Endodermal cell (in vitro differentiated cells): ENCODE data around the gene GLB1L. TPM values are rescaled to one million over a fixed set of nuclear protein-coding genes. Genes with fewer than 3 reads are reported as not detected.

Source experiments
- DNase-seq: peaks from one replicate; pipeline ENCODE4 v3.0.0-alpha.2; 2017
- H3K27ac ChIP-seq: 2 replicates; pipeline ENCODE4 v1.5.1; 2013; ENCODE audit warnings: mild to moderate bottlenecking, low read depth, low read length, moderate library complexity
- H3K27me3 ChIP-seq: 2 replicates; pipeline ENCODE4 v1.6.1; 2013; ENCODE audit warnings: mild to moderate bottlenecking, low read length, moderate library complexity; ENCODE audit not compliant: insufficient read depth, control insufficient read depth, poor library complexity, severe bottlenecking
- H3K36me3 ChIP-seq: 2 replicates; pipeline ENCODE4 v1.7.0; 2013; ENCODE audit warnings: mild to moderate bottlenecking, low read length, moderate library complexity; ENCODE audit not compliant: control insufficient read depth, insufficient read depth
- H3K4me1 ChIP-seq: one replicate; pipeline ENCODE4 v1.7.0; 2013; ENCODE audit warnings: low read length; ENCODE audit not compliant: control insufficient read depth, insufficient read depth
- H3K4me3 ChIP-seq: 2 replicates; pipeline ENCODE4 v1.5.1; 2013; ENCODE audit warnings: mild to moderate bottlenecking, low read length, moderate library complexity
- H3K9ac ChIP-seq: 2 replicates; pipeline ENCODE4 v1.6.1; 2013; ENCODE audit warnings: mild to moderate bottlenecking, low read length, moderate library complexity; ENCODE audit not compliant: poor library complexity, severe bottlenecking; ENCODE audit errors: extremely low read depth
- H3K9me3 ChIP-seq: 2 replicates; pipeline ENCODE4 v1.6.1; 2013; ENCODE audit warnings: mild to moderate bottlenecking, low read length, moderate library complexity; ENCODE audit not compliant: control insufficient read depth
- H3K27ac Mint-ChIP-seq: 2 replicates; pipeline ENCODE4 v1.8.0; 2020; ENCODE audit warnings: mixed read lengths
- H3K27me3 Mint-ChIP-seq: 2 replicates; pipeline ENCODE4 v1.8.0; 2021; ENCODE audit warnings: mild to moderate bottlenecking, mixed read lengths; ENCODE audit not compliant: insufficient read depth
- H3K36me3 Mint-ChIP-seq: 2 replicates; pipeline ENCODE4 v1.8.0; 2020; ENCODE audit warnings: low read depth, mixed read lengths
- H3K4me1 Mint-ChIP-seq: 2 replicates; pipeline ENCODE4 v1.8.0; 2020; ENCODE audit warnings: mixed read lengths
- H3K4me3 Mint-ChIP-seq: 2 replicates; pipeline ENCODE4 v1.8.0; 2020; ENCODE audit warnings: mild to moderate bottlenecking, moderate library complexity, mixed read lengths
- H3K9me3 Mint-ChIP-seq: 2 replicates; pipeline ENCODE4 v1.8.0; 2020; ENCODE audit warnings: mild to moderate bottlenecking, mixed read lengths
- WGBS, 2 experiments: methylation state at CpG; one replicate each; pipeline versions ENCODE4 v1.1.5 to v1.1.7; 2013; ENCODE audit warnings: missing lambda C conversion rate in 2 of 2, mixed read lengths in 1 of 2; ENCODE audit not compliant: insufficient coverage in 1 of 2, insufficient read length in 1 of 2; 5-methylcytosine and 5-hydroxymethylcytosine counted together
- total RNA-seq, 2 donors: library from RNA; stranded (reverse); fragmentation: NEBNext Ultra II Directional in 1 of 2; extraction: Animal tissue kit (Norgen Biotek cat#: 25700) in 1 of 2; gene quantifications; 2 replicates in 1 of 2; 3 replicates in 1 of 2; pipeline ENCODE4 v1.2.1, GENCODE V29; 2021
- TF ChIP-seq, protein P1 (sequence below): fragments of 200-600 bp; sonication (generic); conservative IDR thresholded peaks from 2 replicates; pipeline ENCODE4 v1.5.0; 2021; ENCODE audit warnings: antibody characterized with exemption, mild to moderate bottlenecking

GLB1L gene
- total RNA-seq, 2 donors from 2014 or later, result 9.7 to 13.8 TPM

DNA sequence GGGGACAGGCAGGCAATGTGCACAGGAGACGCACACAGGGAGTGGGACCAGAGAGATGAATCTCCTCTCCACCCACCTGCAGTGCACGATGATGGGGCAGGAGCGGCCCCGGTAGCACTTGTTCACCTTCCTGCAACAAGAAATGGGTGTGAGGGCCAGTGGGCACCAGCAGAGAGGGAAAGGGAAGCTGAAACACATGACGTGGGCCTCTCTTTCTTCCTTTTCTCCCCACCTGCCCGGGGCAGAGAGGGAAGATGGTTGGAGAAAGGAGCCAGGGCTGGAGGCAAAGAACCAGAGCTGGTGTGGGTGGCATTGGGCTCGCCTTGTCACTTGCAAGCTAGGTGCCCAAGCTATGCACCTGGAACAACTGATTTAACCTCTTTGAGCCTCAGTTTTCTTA is 46.1 kb upstream of the GLB1L start:
- Mint-ChIP-seq H3K36me3 (no peaks in the 10 kb centered on the region), H3K27ac (no peak overlapping the region), H3K27me3 (peaks cover 32% of the 10 kb centered on the region), H3K4me3 (no peak overlapping the region), H3K9me3 (no peaks in the 10 kb centered on the region), H3K4me1 (no peaks in the 10 kb centered on the region)
- 88 to 90% methylated on average over 2 to 7 of the region's 7 CpGs for WGBS, 2 experiments
- Histone ChIP-seq H3K9ac (no peak overlapping the region), H3K4me3 (no peak overlapping the region), H3K9me3 (no peaks in the 10 kb centered on the region), H3K4me1 (no peaks in the 10 kb centered on the region), H3K27me3 (peaks cover 9% of the 10 kb centered on the region), H3K36me3 (no peaks in the 10 kb centered on the region), H3K27ac (no peak overlapping the region)
- TF ChIP-seq, protein P1, sequence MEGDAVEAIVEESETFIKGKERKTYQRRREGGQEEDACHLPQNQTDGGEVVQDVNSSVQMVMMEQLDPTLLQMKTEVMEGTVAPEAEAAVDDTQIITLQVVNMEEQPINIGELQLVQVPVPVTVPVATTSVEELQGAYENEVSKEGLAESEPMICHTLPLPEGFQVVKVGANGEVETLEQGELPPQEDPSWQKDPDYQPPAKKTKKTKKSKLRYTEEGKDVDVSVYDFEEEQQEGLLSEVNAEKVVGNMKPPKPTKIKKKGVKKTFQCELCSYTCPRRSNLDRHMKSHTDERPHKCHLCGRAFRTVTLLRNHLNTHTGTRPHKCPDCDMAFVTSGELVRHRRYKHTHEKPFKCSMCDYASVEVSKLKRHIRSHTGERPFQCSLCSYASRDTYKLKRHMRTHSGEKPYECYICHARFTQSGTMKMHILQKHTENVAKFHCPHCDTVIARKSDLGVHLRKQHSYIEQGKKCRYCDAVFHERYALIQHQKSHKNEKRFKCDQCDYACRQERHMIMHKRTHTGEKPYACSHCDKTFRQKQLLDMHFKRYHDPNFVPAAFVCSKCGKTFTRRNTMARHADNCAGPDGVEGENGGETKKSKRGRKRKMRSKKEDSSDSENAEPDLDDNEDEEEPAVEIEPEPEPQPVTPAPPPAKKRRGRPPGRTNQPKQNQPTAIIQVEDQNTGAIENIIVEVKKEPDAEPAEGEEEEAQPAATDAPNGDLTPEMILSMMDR, result no peak
- DNase-seq, result no peak

DNA sequence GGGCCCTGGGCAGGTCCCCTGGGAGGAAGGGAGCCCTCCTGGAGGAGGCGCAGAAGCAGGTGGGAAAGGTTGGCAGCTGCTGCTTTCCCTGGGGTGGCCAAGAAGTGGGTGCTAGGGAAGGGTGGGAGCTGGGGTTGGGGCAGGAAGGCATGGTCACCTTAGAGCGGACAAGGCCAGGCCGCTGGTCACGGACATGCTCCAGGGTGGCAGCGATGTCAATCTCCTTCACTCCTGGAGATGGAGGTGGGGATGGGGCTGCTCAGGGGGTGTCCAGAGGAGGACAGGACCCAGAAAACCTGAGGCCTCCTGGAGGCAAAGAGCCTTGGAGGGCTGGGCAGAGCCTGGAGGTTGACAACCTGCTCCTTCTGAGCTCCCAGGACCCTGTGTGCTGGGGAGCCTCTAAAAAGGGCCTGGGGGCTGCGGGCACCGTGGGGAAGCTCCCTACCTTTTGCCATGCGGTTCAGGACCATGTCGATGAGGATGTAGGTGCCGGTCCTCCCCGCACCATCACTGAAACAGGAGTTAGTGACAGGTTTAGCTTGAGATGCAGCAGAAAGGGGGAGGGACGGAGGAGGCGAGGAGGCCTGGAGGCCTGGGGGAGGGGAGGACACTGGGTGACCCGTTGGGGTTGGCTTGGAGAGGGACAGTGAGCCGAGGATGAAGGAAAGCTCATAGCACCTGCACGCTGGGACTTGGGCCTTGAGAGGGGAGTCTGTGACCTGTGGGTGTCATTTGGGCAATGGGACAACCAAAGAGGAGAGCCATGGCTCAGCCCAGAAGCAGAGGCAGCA is 45.3 kb upstream of the GLB1L start:
- Mint-ChIP-seq H3K4me1 (peaks cover 3% of the 10 kb centered on the region), H3K9me3 (no peaks in the 10 kb centered on the region), H3K36me3 (no peaks in the 10 kb centered on the region), H3K27me3 (peaks cover 25% of the 10 kb centered on the region), H3K4me3 (no peak overlapping the region), H3K27ac (no peak overlapping the region)
- H3K9ac ChIP-seq, result no peak overlapping the region
- WGBS, 2 experiments, result 90 to 93% methylated on average over 2 to 16 of the region's 16 CpGs
- H3K27me3 ChIP-seq, result peaks cover 4% of the 10 kb centered on the region
- DNase-seq, result no peak
- TF ChIP-seq, protein P1, result no peak
- no peak overlapping the region for H3K4me3 ChIP-seq
- no peak overlapping the region for H3K27ac ChIP-seq
- no peaks in the 10 kb centered on the region for H3K9me3 ChIP-seq
- H3K4me1 ChIP-seq, result no peaks in the 10 kb centered on the region
- H3K36me3 ChIP-seq, result no peaks in the 10 kb centered on the region

DNA sequence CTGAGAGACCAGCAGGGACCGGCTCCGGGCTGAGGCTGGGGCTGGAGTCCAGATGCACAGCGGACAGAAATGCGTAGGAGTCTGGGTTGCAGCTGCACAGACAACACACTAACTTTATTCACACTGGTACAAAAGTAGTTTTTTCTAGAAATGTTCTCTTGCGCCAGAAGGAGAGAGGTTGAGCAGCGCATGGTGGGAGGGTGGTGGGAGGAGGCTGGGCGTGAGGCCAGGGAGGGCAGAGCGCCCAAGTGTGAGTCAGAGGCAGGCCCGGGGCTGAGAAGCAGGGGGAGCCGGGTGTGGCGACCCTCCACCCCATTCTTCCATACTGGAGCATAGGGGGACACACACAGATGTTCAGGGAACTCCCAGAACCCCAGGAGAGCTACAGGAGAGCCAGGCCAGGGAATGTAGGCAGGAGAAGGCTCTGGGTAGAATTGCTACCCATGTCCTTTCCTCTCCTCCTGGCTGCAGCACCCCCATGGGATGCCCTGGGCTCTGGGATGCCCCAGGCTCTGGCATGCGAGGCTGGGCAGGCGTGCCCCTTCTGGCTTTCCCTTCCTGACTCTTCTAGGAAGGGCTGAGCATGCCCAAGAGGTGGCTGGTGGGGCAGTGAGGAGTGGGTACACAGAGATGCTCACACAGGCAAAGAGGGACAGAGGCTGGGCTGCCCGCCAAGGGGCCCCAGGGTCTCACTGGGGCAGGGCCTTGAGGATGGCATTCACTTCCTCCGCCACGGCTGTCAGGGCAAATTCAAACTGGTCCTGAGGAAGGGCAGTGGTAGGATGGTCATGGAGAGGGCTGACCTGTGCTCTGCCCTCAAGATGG is 44.5 kb upstream of the GLB1L start:
- Mint-ChIP-seq H3K27me3 (peaks cover 18% of the 10 kb centered on the region), H3K4me3 (no peak overlapping the region), H3K9me3 (no peaks in the 10 kb centered on the region), H3K4me1 (peaks cover 3% of the 10 kb centered on the region), H3K36me3 (peaks cover 2% of the 10 kb centered on the region), H3K27ac (no peak overlapping the region)
- Histone ChIP-seq H3K9ac (no peak overlapping the region), H3K27me3 (no peaks in the 10 kb centered on the region), H3K4me3 (no peak overlapping the region), H3K36me3 (peaks cover under 1% of the 10 kb centered on the region), H3K27ac (no peak overlapping the region), H3K9me3 (no peaks in the 10 kb centered on the region), H3K4me1 (no peaks in the 10 kb centered on the region)
- WGBS, 2 experiments, result 88 to 94% methylated on average over 10 to 16 of the region's 16 CpGs
- DNase-seq, result no peak
- TF ChIP-seq, protein P1, result no peak
